GM13977 (cell line): ENCODE results near the gene TRIM65.
"Not testable (repeated sequence)": the region's sequence is repeated elsewhere in the genome, so short reads cannot be mapped to it uniquely, and the experiment has no call there.

Experiments
- DNase-seq: peaks from one replicate; pipeline ENCODE4 v3.0.0; 2012; ENCODE audit warnings: low spot score
- CTCF ChIP-seq: IDR thresholded peaks from 2 replicates; pipeline ENCODE4 v1.5.1; 2012; ENCODE audit warnings: mild to moderate bottlenecking, control low read depth; ENCODE audit not compliant: insufficient read depth; ENCODE audit errors: extremely low read depth, missing control alignments
- in situ Hi-C: fragments of 300-500 bp; cut with MboI; formaldehyde crosslinking; loops from one replicate; pipeline ENCODE4 v1.12.0; 2022; ENCODE audit warnings: low sequenced_read_pairs, low pct_unique_long_range_greater_than_20kb, mixed read lengths, inconsistent platforms; ENCODE audit not compliant: unreplicated experiment

TRIM65 gene

GRCh38 chr17:75856062-75856756, 40.5 kb downstream of the TRIM65 start:
- TF ChIP-seq CTCF = peak; percentile 67
- DNase-seq = no peak
- in situ Hi-C loops = no loop called here

- DNase-seq = peak; percentile 99
- in situ Hi-C loops = no loop called here
- no peak for TF ChIP-seq CTCF
Measured at GRCh38 chr17:75855310-75856061, 41.3 kb downstream of the TRIM65 start, which contains the start of gene WBP2. Gene WBP2, minus strand, starts transcription at chr17:75855335. Its CDS starts 38 bp downstream, at chr17:75855297.

- DNase-seq = no peak
- no peak for TF ChIP-seq CTCF
- in situ Hi-C loops = no loop called here
Measured at GRCh38 chr17:75854881-75855309, 41.9 kb downstream of the TRIM65 start.

GRCh38 chr17:75854101-75854748, 42.5 kb downstream of the TRIM65 start:
- in situ Hi-C loops = no loop called here
- no peak for DNase-seq
- no peak for TF ChIP-seq CTCF

- in situ Hi-C loops = no loop called here
- TF ChIP-seq CTCF = no peak
- DNase-seq = no peak
Measured at GRCh38 chr17:75853433-75853832, 43.3 kb downstream of the TRIM65 start.

GRCh38 chr17:75851693-75851991, 45.1 kb downstream of the TRIM65 start:
- in situ Hi-C loops, DNase-seq: not testable (repeated sequence)
